Measurements from ENCODE around the gene PCGF3. TPM values are rescaled to one million over a fixed set of nuclear protein-coding genes. Genes with fewer than 3 reads are reported as not detected.

PCGF3 gene
- total and polyA plus RNA-seq, 9 of the 15 experiments (the other 6 are each of a cell fraction or from before 2014, with no cell fraction given) = 2.6 to 46.1 (median 20.3) TPM

DNA sequence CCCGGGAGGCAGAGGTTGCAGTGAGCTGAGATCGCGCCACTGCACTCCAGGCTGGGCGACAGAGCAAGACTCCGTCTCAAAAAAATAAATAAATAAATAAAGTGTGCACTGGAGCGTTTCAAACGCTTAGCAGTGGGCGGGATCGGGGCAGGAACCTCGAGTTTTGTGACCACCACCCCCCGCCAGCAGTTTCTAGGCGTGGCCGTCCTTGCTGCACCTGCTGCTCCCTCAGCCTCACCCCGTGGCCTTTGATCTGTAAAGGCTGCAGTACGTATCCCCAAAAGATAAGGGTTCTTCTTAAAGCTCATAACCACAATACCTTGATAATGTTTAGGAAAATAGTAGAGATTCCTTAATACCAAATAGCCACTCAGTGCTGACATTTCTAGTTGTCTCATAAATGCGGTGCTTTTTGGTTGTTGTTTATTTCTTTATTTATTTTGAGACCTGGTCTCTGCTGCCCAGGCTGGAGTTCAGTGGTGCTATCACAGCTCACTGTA, 33.2 kb downstream of the PCGF3 start:
- intact Hi-C loops (cut with micrococcal nuclease) (loop anchor here (10.0 kb wide), 1 partner anchor 54 kb away; the partner anchor contains the start of gene SLC49A3), in situ Hi-C loops (cut with MboI) (no loop called here)
- H3K79me2 ChIP-seq (ENCODE audit: control insufficient read depth, insufficient read depth, low read length) = no peaks in the 10 kb centered on the region; the same call in 2 of the 3 replicates
- FAIRE-seq = no peak
- H2AFZ ChIP-seq (ENCODE audit: low read depth, low read length) = no peak overlapping the region
- no peaks in the 10 kb centered on the region for H3K9me1 ChIP-seq (ENCODE audit: control insufficient read depth, insufficient read depth, low read length)
- no TSS peak for BruUV-seq (replicated peaks)
- ChIA-PET POLR2A (interaction anchor here (0.6 kb wide), 1 partner anchor 1108 kb away, joined by 3 read pairs; no protein-coding TSS in a partner anchor), CTCF (ENCODE audit: low intra/inter-chr PET ratio) (no interaction called here)
- H3K9ac ChIP-seq (ENCODE audit: insufficient read depth in 1 of 2, low read depth in 2 of 2, low read length in 2 of 2) = no peak overlapping the region
- H3K27ac ChIP-seq (ENCODE audit: extremely low read depth, low read depth, low read length) = no peak overlapping the region
- peaks cover 62% of the 10 kb centered on the region; the same call in 2 of the 3 replicates for H3K36me3 ChIP-seq (ENCODE audit: control insufficient read depth, insufficient read depth, low read length)
- H3K9me3 ChIP-seq (replicated peaks; ENCODE audit: control insufficient read depth, insufficient read depth, low read depth, low read length) = no peaks in the 10 kb centered on the region
- H4K20me1 ChIP-seq (replicated peaks; ENCODE audit: control insufficient read depth, insufficient read depth, low read length) = peaks cover 3% of the 10 kb centered on the region; the same call in 1 of the 2 replicates
- H3K27me3 ChIP-seq (ENCODE audit: control insufficient read depth in 2 of 2, insufficient read depth in 2 of 2, low read length in 2 of 2) = no peaks in the 10 kb centered on the region
- WGBS (ENCODE audit: insufficient coverage, low coverage, missing lambda C conversion rate) = 82% methylated on average over 15 of the region's 16 CpGs
- H3K4me2 ChIP-seq (ENCODE audit: insufficient read depth, low read length) = no peak overlapping the region
- DNase-seq (ENCODE audit: extremely low read depth in 1 of 4, low spot score in 3 of 4) = no peak
- H3K4me3 ChIP-seq = no peak overlapping the region
- peaks cover 0 to 17% of the 10 kb centered on the region in 2 experiments; a peak in 2 of 5 replicates for H3K4me1 ChIP-seq (replicated peaks in 1 of 2; ENCODE audit: control insufficient read depth in 2 of 2, insufficient read depth in 2 of 2, low read length in 2 of 2)
- no peak for ATAC-seq
- TF ChIP-seq TAF15 (IDR thresholded peaks at IDR 0.05; ENCODE audit: low read depth, low read length) (no peak), CEBPZ (IDR thresholded peaks at IDR 0.05; ENCODE audit: borderline replicate concordance, low read depth, low read length) (no peak), ZNF79 (CRISPR knock-in tag; IDR thresholded peaks at IDR 0.05; ENCODE audit: low read depth) (no peak), TCF7 (IDR thresholded peaks at IDR 0.05; ENCODE audit: borderline replicate concordance) (no peak), DACH1 (IDR thresholded peaks at IDR 0.05; ENCODE audit: partially characterized antibody) (no peak), SPI1 (IDR thresholded peaks at IDR 0.05; ENCODE audit: borderline replicate concordance, low read depth, low read length) (no peak), TRIM24 (IDR thresholded peaks at IDR 0.05) (no peak), ZNF780A (CRISPR knock-in tag; IDR thresholded peaks at IDR 0.05) (no peak), ZNF830 (CRISPR knock-in tag; IDR thresholded peaks at IDR 0.05) (no peak)
- TF ChIP-seq, protein P1, sequence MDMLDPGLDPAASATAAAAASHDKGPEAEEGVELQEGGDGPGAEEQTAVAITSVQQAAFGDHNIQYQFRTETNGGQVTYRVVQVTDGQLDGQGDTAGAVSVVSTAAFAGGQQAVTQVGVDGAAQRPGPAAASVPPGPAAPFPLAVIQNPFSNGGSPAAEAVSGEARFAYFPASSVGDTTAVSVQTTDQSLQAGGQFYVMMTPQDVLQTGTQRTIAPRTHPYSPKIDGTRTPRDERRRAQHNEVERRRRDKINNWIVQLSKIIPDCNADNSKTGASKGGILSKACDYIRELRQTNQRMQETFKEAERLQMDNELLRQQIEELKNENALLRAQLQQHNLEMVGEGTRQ (CRISPR knock-in tag; IDR thresholded peaks at IDR 0.05) = no peak
- TF ChIP-seq, protein P2, sequence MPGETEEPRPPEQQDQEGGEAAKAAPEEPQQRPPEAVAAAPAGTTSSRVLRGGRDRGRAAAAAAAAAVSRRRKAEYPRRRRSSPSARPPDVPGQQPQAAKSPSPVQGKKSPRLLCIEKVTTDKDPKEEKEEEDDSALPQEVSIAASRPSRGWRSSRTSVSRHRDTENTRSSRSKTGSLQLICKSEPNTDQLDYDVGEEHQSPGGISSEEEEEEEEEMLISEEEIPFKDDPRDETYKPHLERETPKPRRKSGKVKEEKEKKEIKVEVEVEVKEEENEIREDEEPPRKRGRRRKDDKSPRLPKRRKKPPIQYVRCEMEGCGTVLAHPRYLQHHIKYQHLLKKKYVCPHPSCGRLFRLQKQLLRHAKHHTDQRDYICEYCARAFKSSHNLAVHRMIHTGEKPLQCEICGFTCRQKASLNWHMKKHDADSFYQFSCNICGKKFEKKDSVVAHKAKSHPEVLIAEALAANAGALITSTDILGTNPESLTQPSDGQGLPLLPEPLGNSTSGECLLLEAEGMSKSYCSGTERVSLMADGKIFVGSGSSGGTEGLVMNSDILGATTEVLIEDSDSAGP (CRISPR knock-in tag; IDR thresholded peaks at IDR 0.05) = no peak

Measured in K562 (cell line).